HepG2 (cell line): ENCODE data around the gene APBB2.
"Not testable (repeated sequence)": the region's sequence is repeated elsewhere in the genome, so short reads cannot be mapped to it uniquely, and the experiment has no call there.

Experiments used
- CHD2 ChIP-seq: IDR thresholded peaks from 2 replicates; pipeline ENCODE4 v1.6.1; 2011; ENCODE audit warnings: low read depth, low read length, improper control_type of control experiment
- EZH2 ChIP-seq: conservative IDR thresholded peaks from 2 replicates; pipeline ENCODE4 v1.6.1; 2012; ENCODE audit warnings: mild to moderate bottlenecking, low read depth, low read length, moderate library complexity
- GTF3A ChIP-seq: sonication (generic); formaldehyde crosslinking; conservative IDR thresholded peaks from 2 replicates; pipeline ENCODE4 v1.4.0; 2020; ENCODE audit warnings: mild to moderate bottlenecking, missing genetic modification reagents
- NFIC ChIP-seq: IDR thresholded peaks from 2 replicates; pipeline ENCODE4 v1.6.1; 2012; ENCODE audit warnings: mild to moderate bottlenecking, low read length, inconsistent platforms
- SIN3A ChIP-seq: IDR thresholded peaks from 2 replicates; pipeline ENCODE4 v1.6.1; 2011; ENCODE audit warnings: low read depth, mild to moderate bottlenecking, control low read depth, low read length, borderline replicate concordance
- TARDBP ChIP-seq: sonication (generic); formaldehyde crosslinking; IDR thresholded peaks from 2 replicates; pipeline ENCODE4 v1.8.0; 2022; ENCODE audit warnings: mild to moderate bottlenecking, missing genetic modification reagents
- ZSCAN21 ChIP-seq: sonication (generic); formaldehyde crosslinking; IDR thresholded peaks from 2 replicates; pipeline ENCODE4 v1.8.0; 2022; ENCODE audit warnings: mild to moderate bottlenecking, missing genetic modification reagents, moderate library complexity, borderline replicate concordance
- TF ChIP-seq, protein P1 (sequence below): sonication (generic); formaldehyde crosslinking; conservative IDR thresholded peaks from 2 replicates; pipeline ENCODE4 v1.4.0; 2020; ENCODE audit warnings: missing genetic modification reagents
- TF ChIP-seq, protein P2 (sequence below): sonication (generic); formaldehyde crosslinking; IDR thresholded peaks from 2 replicates; pipeline ENCODE4 v1.5.0; 2020; ENCODE audit warnings: mild to moderate bottlenecking, missing genetic modification reagents, moderate library complexity
- TF ChIP-seq, protein P3 (sequence below): sonication (generic); formaldehyde crosslinking; IDR thresholded peaks from 2 replicates; pipeline ENCODE4 v1.5.0; 2020; ENCODE audit warnings: mild to moderate bottlenecking, missing genetic modification reagents
- TF ChIP-seq, protein P4 (sequence below): sonication (generic); formaldehyde crosslinking; IDR thresholded peaks from 2 replicates; pipeline ENCODE4 v1.4.0; 2020; ENCODE audit warnings: missing genetic modification reagents, mild to moderate bottlenecking, borderline replicate concordance

DNA sequence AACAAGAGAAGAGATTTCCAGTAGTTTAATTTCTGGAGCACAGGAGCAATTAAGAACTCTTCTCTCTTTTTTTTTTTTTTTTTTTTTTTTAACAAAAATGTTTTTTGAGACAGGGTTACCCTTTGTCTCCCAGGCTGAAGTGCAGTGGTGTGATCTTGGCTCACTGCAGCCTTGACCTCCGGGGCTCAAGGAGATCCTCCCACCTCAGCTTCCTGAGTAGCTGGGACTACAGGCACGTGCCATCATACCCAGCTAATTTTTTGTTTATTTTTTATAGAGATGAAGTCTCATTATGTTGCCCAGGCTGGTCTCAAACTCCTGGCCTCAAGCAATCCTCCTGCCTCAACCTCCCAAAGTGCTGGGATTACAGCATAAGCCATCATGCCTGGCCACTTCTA is 221.0 kb downstream of the APBB2 start:
- TF ChIP-seq CHD2; TARDBP; GTF3A (CRISPR knock-in tag); ZSCAN21 (CRISPR knock-in tag); SIN3A; NFIC; EZH2: not testable (repeated sequence)
- TF ChIP-seq, protein P1, sequence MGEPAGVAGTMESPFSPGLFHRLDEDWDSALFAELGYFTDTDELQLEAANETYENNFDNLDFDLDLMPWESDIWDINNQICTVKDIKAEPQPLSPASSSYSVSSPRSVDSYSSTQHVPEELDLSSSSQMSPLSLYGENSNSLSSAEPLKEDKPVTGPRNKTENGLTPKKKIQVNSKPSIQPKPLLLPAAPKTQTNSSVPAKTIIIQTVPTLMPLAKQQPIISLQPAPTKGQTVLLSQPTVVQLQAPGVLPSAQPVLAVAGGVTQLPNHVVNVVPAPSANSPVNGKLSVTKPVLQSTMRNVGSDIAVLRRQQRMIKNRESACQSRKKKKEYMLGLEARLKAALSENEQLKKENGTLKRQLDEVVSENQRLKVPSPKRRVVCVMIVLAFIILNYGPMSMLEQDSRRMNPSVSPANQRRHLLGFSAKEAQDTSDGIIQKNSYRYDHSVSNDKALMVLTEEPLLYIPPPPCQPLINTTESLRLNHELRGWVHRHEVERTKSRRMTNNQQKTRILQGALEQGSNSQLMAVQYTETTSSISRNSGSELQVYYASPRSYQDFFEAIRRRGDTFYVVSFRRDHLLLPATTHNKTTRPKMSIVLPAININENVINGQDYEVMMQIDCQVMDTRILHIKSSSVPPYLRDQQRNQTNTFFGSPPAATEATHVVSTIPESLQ (CRISPR knock-in tag): not testable (repeated sequence)
- TF ChIP-seq, protein P2, sequence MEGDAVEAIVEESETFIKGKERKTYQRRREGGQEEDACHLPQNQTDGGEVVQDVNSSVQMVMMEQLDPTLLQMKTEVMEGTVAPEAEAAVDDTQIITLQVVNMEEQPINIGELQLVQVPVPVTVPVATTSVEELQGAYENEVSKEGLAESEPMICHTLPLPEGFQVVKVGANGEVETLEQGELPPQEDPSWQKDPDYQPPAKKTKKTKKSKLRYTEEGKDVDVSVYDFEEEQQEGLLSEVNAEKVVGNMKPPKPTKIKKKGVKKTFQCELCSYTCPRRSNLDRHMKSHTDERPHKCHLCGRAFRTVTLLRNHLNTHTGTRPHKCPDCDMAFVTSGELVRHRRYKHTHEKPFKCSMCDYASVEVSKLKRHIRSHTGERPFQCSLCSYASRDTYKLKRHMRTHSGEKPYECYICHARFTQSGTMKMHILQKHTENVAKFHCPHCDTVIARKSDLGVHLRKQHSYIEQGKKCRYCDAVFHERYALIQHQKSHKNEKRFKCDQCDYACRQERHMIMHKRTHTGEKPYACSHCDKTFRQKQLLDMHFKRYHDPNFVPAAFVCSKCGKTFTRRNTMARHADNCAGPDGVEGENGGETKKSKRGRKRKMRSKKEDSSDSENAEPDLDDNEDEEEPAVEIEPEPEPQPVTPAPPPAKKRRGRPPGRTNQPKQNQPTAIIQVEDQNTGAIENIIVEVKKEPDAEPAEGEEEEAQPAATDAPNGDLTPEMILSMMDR (CRISPR knock-in tag): not testable (repeated sequence)
- TF ChIP-seq, protein P3, sequence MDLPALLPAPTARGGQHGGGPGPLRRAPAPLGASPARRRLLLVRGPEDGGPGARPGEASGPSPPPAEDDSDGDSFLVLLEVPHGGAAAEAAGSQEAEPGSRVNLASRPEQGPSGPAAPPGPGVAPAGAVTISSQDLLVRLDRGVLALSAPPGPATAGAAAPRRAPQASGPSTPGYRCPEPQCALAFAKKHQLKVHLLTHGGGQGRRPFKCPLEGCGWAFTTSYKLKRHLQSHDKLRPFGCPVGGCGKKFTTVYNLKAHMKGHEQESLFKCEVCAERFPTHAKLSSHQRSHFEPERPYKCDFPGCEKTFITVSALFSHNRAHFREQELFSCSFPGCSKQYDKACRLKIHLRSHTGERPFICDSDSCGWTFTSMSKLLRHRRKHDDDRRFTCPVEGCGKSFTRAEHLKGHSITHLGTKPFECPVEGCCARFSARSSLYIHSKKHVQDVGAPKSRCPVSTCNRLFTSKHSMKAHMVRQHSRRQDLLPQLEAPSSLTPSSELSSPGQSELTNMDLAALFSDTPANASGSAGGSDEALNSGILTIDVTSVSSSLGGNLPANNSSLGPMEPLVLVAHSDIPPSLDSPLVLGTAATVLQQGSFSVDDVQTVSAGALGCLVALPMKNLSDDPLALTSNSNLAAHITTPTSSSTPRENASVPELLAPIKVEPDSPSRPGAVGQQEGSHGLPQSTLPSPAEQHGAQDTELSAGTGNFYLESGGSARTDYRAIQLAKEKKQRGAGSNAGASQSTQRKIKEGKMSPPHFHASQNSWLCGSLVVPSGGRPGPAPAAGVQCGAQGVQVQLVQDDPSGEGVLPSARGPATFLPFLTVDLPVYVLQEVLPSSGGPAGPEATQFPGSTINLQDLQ (CRISPR knock-in tag): not testable (repeated sequence)
- TF ChIP-seq, protein P4, sequence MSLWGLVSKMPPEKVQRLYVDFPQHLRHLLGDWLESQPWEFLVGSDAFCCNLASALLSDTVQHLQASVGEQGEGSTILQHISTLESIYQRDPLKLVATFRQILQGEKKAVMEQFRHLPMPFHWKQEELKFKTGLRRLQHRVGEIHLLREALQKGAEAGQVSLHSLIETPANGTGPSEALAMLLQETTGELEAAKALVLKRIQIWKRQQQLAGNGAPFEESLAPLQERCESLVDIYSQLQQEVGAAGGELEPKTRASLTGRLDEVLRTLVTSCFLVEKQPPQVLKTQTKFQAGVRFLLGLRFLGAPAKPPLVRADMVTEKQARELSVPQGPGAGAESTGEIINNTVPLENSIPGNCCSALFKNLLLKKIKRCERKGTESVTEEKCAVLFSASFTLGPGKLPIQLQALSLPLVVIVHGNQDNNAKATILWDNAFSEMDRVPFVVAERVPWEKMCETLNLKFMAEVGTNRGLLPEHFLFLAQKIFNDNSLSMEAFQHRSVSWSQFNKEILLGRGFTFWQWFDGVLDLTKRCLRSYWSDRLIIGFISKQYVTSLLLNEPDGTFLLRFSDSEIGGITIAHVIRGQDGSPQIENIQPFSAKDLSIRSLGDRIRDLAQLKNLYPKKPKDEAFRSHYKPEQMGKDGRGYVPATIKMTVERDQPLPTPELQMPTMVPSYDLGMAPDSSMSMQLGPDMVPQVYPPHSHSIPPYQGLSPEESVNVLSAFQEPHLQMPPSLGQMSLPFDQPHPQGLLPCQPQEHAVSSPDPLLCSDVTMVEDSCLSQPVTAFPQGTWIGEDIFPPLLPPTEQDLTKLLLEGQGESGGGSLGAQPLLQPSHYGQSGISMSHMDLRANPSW (CRISPR knock-in tag): not testable (repeated sequence)
